Breast epithelium (tissue), 4 donors: ENCODE measurements around the gene PFN4. TPM values are rescaled to one million over a fixed set of nuclear protein-coding genes. Genes with fewer than 3 reads are reported as not detected.

Source experiments
- DNase-seq, 2 donors: peaks; one replicate each; pipeline ENCODE4 v3.0.0-alpha.2; 2019; ENCODE audit warnings: low spot score in 2 of 2
- H3K27ac ChIP-seq, 2 donors: fragments of 200-600 bp; sonication (generic) in 1 of 2; one replicate each; pipeline ENCODE4 v1.5.1; 2016 to 2019; ENCODE audit warnings: mild to moderate bottlenecking in 1 of 2
- H3K27me3 ChIP-seq, 2 donors: fragments of 200-600 bp; sonication (generic) in 1 of 2; one replicate each; pipeline versions ENCODE4 v1.5.1 to v1.6.0; 2017 to 2019; ENCODE audit warnings: control low read depth in 1 of 2, mild to moderate bottlenecking in 1 of 2
- H3K36me3 ChIP-seq: fragments of 200-600 bp; one replicate; pipeline ENCODE4 v1.5.1; 2019
- H3K4me1 ChIP-seq, 2 donors: fragments of 200-600 bp; sonication (generic); one replicate each; pipeline ENCODE4 v1.5.1; 2016 to 2019; ENCODE audit warnings: control low read depth in 1 of 2
- H3K4me3 ChIP-seq, 3 donors: fragments of 200-600 bp; sonication (generic); 1 replicate in 2 of 3; 2 replicates in 1 of 3; pipeline ENCODE4 v1.5.1; 2016 to 2019; ENCODE audit warnings: mild to moderate bottlenecking in 3 of 3, moderate library complexity in 2 of 3
- H3K9me3 ChIP-seq, 2 donors: fragments of 200-600 bp; sonication (generic) in 1 of 2; one replicate each; pipeline ENCODE4 v1.5.1; 2016 to 2019; ENCODE audit warnings: control low read depth in 1 of 2
- POLR2A ChIP-seq: fragments of 450-650 bp; IDR thresholded peaks from one replicate; pipeline ENCODE4 v1.6.1; 2016; ENCODE audit warnings: antibody characterized with exemption, mild to moderate bottlenecking, moderate library complexity
- POLR2AphosphoS5 ChIP-seq, 3 donors: sonication (generic); formaldehyde crosslinking; IDR thresholded peaks; one replicate each; pipeline ENCODE4 v1.6.1; 2017; ENCODE audit warnings: antibody characterized with exemption in 3 of 3
- intact Hi-C: fragments of 100-400 bp; cut with DNase I; formaldehyde crosslinking; loops from one replicate; pipeline ENCODE4 v1.15.1; 2023; ENCODE audit warnings: low total_unique reads
- total RNA-seq, 3 donors: library from RNA; depleted of rRNA; stranded (reverse); fragments of >200 nt; gene quantifications; one replicate each; pipeline ENCODE4 v1.1.0, GENCODE V29; 2016
- TF ChIP-seq, protein P1 (sequence below), 3 donors: fragments of 450-650 bp; IDR thresholded peaks; one replicate each; pipeline ENCODE4 v1.5.1; 2016 to 2017; ENCODE audit warnings: antibody characterized with exemption in 3 of 3, mild to moderate bottlenecking in 3 of 3, moderate library complexity in 3 of 3

PFN4 gene, protein sequence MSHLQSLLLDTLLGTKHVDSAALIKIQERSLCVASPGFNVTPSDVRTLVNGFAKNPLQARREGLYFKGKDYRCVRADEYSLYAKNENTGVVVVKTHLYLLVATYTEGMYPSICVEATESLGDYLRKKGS
- under 1 TPM in 2 of 3 donors, not detected in 1; 0.44 to 0.96 TPM for total RNA-seq

DNA sequence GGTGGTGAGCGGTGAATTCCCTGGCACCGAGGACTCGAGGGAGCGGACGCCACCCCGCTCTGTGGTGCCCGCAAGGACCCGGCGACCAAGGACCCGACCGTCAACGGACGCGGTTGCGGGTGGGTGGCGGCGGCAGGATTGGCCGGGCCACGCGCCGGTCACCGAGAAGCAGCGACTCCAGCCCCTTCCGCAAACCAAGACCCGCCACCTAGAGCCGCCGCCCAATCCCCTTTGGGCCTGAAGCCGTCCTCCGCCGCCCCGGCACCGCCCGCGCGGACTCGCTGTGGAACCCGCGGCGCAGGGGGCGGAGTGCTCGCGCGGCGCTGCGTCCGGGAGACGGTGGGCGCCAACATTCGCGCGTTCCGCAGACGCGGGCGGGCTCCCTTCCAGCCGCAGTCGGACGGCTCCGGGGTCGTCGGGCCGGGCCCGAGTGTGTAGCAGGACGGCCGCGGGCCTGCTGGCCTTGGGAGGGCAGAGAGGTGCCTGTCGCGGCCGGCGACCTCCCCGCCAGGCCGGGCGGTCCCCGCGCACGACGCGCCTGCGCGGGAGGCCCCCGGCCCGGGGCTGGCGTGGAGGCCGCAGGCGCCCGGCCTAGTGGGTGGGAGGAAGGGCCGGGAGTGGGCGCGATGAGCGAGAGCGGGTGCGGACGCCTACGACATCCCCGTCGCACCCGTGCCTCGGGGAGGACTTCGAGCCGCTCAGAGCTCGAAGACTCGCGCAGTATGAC lies at the start of gene PFN4, which contains the start of gene FAM228B:
TSS of gene PFN4 (minus strand) at position 140 of the 727 bp plus-strand sequence. CDS start 799 bp downstream, outside the sequence.
TSS of gene FAM228B (plus strand) at position 275 of the 727 bp plus-strand sequence. CDS start 893 bp downstream, outside the sequence.
- H3K9me3 ChIP-seq = no peaks in the 10 kb centered on the region
- peak within 1 kb of the TSS; percentile 96 to 97 for H3K27ac ChIP-seq
- peak; percentile 52 to 80 (median 73) for TF ChIP-seq POLR2AphosphoS5 (IDR thresholded peaks at IDR 0.05)
- TF ChIP-seq POLR2A = no peak
- DNase-seq = peak; percentile 81 to 87
- intact Hi-C loops = no loop called here
- no peaks in the 10 kb centered on the region for H3K4me1 ChIP-seq
- H3K36me3 ChIP-seq = no peaks in the 10 kb centered on the region
- H3K27me3 ChIP-seq = no peaks in the 10 kb centered on the region
- H3K4me3 ChIP-seq = peak within 1 kb of the TSS; percentile 63 to 87 (median 81)

DNA sequence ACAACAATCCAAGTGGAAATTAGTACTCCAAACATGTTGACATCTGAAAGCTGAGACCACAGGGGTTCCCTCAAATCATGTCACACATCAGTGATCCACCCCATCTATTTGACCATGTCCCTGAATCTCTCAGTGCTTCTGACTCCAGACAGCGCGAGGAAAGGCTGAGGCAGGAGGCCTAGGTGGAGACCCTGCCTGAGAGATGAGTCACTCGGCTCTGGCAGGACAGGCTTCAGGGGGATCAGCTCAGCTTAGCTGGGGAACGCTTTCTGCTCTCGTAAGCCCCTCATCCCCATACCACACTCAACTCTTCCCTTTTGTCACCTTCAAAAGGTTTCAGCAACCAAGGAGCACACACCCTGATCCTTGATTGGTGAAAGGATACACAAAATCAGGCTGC lies 45.9 kb upstream of the PFN4 start:
- Histone ChIP-seq H3K4me1 (no peaks in the 10 kb centered on the region), H3K4me3 (no peak overlapping the region), H3K36me3 (no peaks in the 10 kb centered on the region), H3K27me3 (no peaks in the 10 kb centered on the region), H3K27ac (no peak overlapping the region), H3K9me3 (no peaks in the 10 kb centered on the region)
- TF ChIP-seq, protein P1, sequence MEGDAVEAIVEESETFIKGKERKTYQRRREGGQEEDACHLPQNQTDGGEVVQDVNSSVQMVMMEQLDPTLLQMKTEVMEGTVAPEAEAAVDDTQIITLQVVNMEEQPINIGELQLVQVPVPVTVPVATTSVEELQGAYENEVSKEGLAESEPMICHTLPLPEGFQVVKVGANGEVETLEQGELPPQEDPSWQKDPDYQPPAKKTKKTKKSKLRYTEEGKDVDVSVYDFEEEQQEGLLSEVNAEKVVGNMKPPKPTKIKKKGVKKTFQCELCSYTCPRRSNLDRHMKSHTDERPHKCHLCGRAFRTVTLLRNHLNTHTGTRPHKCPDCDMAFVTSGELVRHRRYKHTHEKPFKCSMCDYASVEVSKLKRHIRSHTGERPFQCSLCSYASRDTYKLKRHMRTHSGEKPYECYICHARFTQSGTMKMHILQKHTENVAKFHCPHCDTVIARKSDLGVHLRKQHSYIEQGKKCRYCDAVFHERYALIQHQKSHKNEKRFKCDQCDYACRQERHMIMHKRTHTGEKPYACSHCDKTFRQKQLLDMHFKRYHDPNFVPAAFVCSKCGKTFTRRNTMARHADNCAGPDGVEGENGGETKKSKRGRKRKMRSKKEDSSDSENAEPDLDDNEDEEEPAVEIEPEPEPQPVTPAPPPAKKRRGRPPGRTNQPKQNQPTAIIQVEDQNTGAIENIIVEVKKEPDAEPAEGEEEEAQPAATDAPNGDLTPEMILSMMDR (IDR thresholded peaks at IDR 0.05) = no peak
- TF ChIP-seq POLR2A = no peak
- TF ChIP-seq POLR2AphosphoS5 (IDR thresholded peaks at IDR 0.05) = no peak
- no peak for DNase-seq
- intact Hi-C loops = no loop called here

DNA sequence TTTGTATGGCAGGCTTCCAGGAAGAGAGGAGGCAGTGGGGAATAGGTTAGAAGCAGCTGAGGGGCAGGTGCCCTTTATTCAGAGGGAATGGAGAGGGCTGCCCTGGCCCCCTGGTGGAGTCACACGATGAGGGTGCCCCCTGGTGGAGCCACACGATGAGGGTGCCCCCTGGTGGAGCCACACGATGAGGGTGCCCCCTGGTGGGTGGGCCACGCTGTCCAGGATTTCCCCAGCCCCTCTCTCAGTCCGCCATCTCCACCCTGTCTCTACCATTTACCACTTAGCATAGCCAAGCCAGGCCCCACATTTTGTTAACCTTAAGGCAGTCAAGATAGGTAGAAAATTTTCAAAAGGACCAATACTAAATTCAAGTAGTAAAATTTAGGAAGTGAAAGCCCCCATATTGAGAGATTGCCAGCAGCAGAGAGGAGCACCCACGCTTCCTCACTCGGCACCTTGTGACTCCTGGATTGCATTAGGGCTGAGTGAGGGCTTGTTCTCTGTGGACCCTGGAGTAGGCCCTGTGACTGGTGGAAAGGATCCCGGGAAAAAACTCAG lies 41.4 kb upstream of the PFN4 start:
- H3K4me1 ChIP-seq = no peaks in the 10 kb centered on the region
- H3K36me3 ChIP-seq = no peaks in the 10 kb centered on the region
- intact Hi-C loops = no loop called here
- no peaks in the 10 kb centered on the region for H3K9me3 ChIP-seq
- TF ChIP-seq, protein P1 (IDR thresholded peaks at IDR 0.05) = peak in 1 of 3 donors; percentile 52
- no peak for TF ChIP-seq POLR2A
- H3K27ac ChIP-seq = no peak overlapping the region
- no peak for DNase-seq
- H3K4me3 ChIP-seq = no peak overlapping the region
- no peaks in the 10 kb centered on the region for H3K27me3 ChIP-seq

DNA sequence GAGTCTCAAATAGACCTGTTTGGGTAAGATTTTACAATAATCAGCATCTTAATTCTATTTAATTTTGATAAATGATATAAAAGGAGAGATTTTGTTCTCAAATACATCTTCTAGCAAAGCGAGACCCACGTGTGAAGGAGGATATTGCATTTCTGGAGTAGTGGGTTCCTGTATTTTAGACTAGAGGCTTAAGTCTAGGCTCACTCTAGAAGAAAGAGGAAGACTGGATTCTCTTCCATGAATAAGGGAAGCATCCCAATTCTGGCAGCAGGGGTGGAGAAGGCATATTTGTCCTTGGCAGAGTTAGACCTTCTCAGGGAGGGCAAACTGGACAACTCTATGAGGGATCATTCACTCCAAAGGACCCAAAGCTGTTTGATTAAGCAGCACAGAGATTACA lies 40.5 kb upstream of the PFN4 start:
- intact Hi-C loops = loop anchor here (1.0 kb wide), 1 partner anchor 22 kb away; no protein-coding TSS in a partner anchor
- no peak for DNase-seq
- H3K4me1 ChIP-seq = no peaks in the 10 kb centered on the region
- TF ChIP-seq, protein P1 (IDR thresholded peaks at IDR 0.05) = no peak
- TF ChIP-seq POLR2A (no peak), POLR2AphosphoS5 (IDR thresholded peaks at IDR 0.05) (no peak)
- H3K4me3 ChIP-seq = no peak overlapping the region
- H3K9me3 ChIP-seq = no peaks in the 10 kb centered on the region
- H3K27ac ChIP-seq = no peak overlapping the region
- no peaks in the 10 kb centered on the region for H3K27me3 ChIP-seq
- H3K36me3 ChIP-seq = no peaks in the 10 kb centered on the region

DNA sequence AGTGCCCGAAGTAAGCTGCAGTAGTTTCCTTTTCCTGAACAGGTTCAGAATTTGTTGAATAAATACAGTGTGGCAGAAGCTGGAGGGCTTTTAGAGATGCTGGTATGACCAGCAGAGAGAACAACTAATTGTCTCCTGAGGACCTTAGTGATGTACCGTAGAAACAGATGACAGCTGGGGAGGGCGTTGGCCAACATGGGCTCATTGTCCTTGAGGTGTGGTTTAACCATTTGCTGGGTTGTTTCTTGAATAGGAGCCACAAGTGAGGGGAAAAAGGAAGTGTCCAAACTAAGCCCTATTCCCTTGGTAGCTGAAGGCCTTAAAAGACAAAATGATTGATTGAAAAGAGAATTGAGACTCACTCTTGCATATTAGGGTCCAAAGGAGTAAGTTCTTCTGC lies 40.1 kb upstream of the PFN4 start:
- Histone ChIP-seq H3K27me3 (no peaks in the 10 kb centered on the region), H3K4me3 (no peak overlapping the region), H3K36me3 (no peaks in the 10 kb centered on the region), H3K27ac (no peak overlapping the region), H3K9me3 (no peaks in the 10 kb centered on the region), H3K4me1 (no peaks in the 10 kb centered on the region)
- TF ChIP-seq POLR2A (no peak), POLR2AphosphoS5 (IDR thresholded peaks at IDR 0.05) (no peak)
- TF ChIP-seq, protein P1 (IDR thresholded peaks at IDR 0.05) = no peak
- DNase-seq = no peak
- intact Hi-C loops = loop anchor here (1.0 kb wide), 1 partner anchor 22 kb away; no protein-coding TSS in a partner anchor
